ENCODE measurements around the gene NAA38. TPM values are rescaled to one million over a fixed set of nuclear protein-coding genes. Genes with fewer than 3 reads are reported as not detected.

NAA38 gene
- total RNA-seq, 1 donor from 2014 or later, result 8.6 TPM

GRCh38 chr17:7809086-7809790 is 48.1 kb downstream of the NAA38 start:
- TF ChIP-seq EZH2phosphoT487 (IDR thresholded peaks at IDR 0.05) (no peak), CTCF (IDR thresholded peaks at IDR 0.05) (no peak), EZH2 (IDR thresholded peaks at IDR 0.05) (no peak)
- H3K4me1 ChIP-seq, result no peaks in the 10 kb centered on the region
- no peaks in the 10 kb centered on the region for H3K36me3 Mint-ChIP-seq
- H3K4me2 ChIP-seq, result no peak overlapping the region
- no peak overlapping the region for H3K4me3 ChIP-seq
- no peaks in the 10 kb centered on the region for H3K79me2 ChIP-seq (ENCODE audit: low read depth)
- no peak for DNase-seq (ENCODE audit: low spot score)
- no peak overlapping the region for H3K9ac ChIP-seq
- H4K20me1 ChIP-seq (ENCODE audit: low read depth), result no peaks in the 10 kb centered on the region
- no peaks in the 10 kb centered on the region for H3K4me1 Mint-ChIP-seq
- no peak overlapping the region for H2AFZ ChIP-seq (replicated peaks)
- H3F3A ChIP-seq (ENCODE audit: low read depth), result no peaks in the 10 kb centered on the region
- H3K9me3 Mint-ChIP-seq, result peaks cover 2% of the 10 kb centered on the region
- no peak overlapping the region for H3K27ac ChIP-seq
- no peaks in the 10 kb centered on the region for H3K27me3 ChIP-seq
- no peak overlapping the region for H3K4me3 Mint-ChIP-seq
- H3K9me3 ChIP-seq (ENCODE audit: low read depth), result no peaks in the 10 kb centered on the region
- no peaks in the 10 kb centered on the region for H3K36me3 ChIP-seq
- H3K27ac Mint-ChIP-seq, result peak overlapping the region; percentile 4
- H3K27me3 Mint-ChIP-seq (ENCODE audit: insufficient read depth, low read depth), result peaks cover 2% of the 10 kb centered on the region

GRCh38 chr17:7807206-7807605 is 50.2 kb downstream of the NAA38 start:
- Histone ChIP-seq H3K9ac (no peak overlapping the region), H3K27me3 (no peaks in the 10 kb centered on the region), H3K36me3 (no peaks in the 10 kb centered on the region), H3K4me2 (no peak overlapping the region), H3K9me3 (ENCODE audit: low read depth) (no peaks in the 10 kb centered on the region), H3K4me1 (no peaks in the 10 kb centered on the region), H4K20me1 (ENCODE audit: low read depth) (no peaks in the 10 kb centered on the region), H2AFZ (replicated peaks) (no peak overlapping the region), H3K27ac (no peak overlapping the region), H3K79me2 (ENCODE audit: low read depth) (no peaks in the 10 kb centered on the region), H3K4me3 (no peak overlapping the region), H3F3A (ENCODE audit: low read depth) (no peaks in the 10 kb centered on the region)
- DNase-seq (ENCODE audit: low spot score), result no peak
- Mint-ChIP-seq H3K36me3 (no peaks in the 10 kb centered on the region), H3K4me3 (no peak overlapping the region), H3K4me1 (no peaks in the 10 kb centered on the region), H3K9me3 (peaks cover 2% of the 10 kb centered on the region), H3K27me3 (ENCODE audit: insufficient read depth, low read depth) (peaks cover 8% of the 10 kb centered on the region), H3K27ac (no peak overlapping the region)
- no peak for TF ChIP-seq CTCF (IDR thresholded peaks at IDR 0.05)
- TF ChIP-seq EZH2phosphoT487 (IDR thresholded peaks at IDR 0.05), result no peak
- TF ChIP-seq EZH2 (IDR thresholded peaks at IDR 0.05), result no peak

Small RNAs within 50 kb of the gene (small RNA-seq; reads per million reads assigned to genes)
- gene SCARNA21, result 32.5 reads per million, percentile 97 among the genes with 10 or more reads in this experiment

Other genes with a start within 250 kb of the NAA38 start
- gene FXR2, start 242.7 kb downstream of the NAA38 start, total RNA-seq (ENCODE audit: low replicate concordance), result 42.7 and 65.5 TPM in 2 replicates
- gene SAT2, start 229.7 kb downstream of the NAA38 start, total RNA-seq (ENCODE audit: low replicate concordance), result 34.6 and 56.6 TPM in 2 replicates
- 0.46 TPM in 1 of 2 replicates, not detected in the other for gene SHBG, start 227.4 kb downstream of the NAA38 start, total RNA-seq (ENCODE audit: low replicate concordance)
- 0.37 and 1.4 TPM in 2 replicates for gene ATP1B2, start 206.6 kb downstream of the NAA38 start, total RNA-seq (ENCODE audit: low replicate concordance)
- 54.9 and 69.7 TPM in 2 replicates for gene TP53, start 170.1 kb downstream of the NAA38 start, total RNA-seq (ENCODE audit: low replicate concordance)
- 12.6 and 22.8 TPM in 2 replicates for gene WRAP53, start 169.1 kb downstream of the NAA38 start, total RNA-seq (ENCODE audit: low replicate concordance)
- 5.8 and 17.7 TPM in 2 replicates for gene EFNB3, start 152.4 kb downstream of the NAA38 start, total RNA-seq (ENCODE audit: low replicate concordance)
- gene DNAH2, start 139.8 kb downstream of the NAA38 start, total RNA-seq (ENCODE audit: low replicate concordance), result 0.09 and 0.28 TPM in 2 replicates
- 6.8 and 12.3 TPM in 2 replicates for gene KDM6B, start 23.3 kb downstream of the NAA38 start, total RNA-seq (ENCODE audit: low replicate concordance)
- 13.8 and 53.7 TPM in 2 replicates for gene TMEM88, start 2.5 kb downstream of the NAA38 start, total RNA-seq (ENCODE audit: low replicate concordance)
- gene CYB5D1, start 444 bp upstream of the NAA38 start, total RNA-seq (ENCODE audit: low replicate concordance), result 11.5 and 12.9 TPM in 2 replicates
- 12.8 and 28.0 TPM in 2 replicates for gene CHD3, start 31.2 kb upstream of the NAA38 start, total RNA-seq (ENCODE audit: low replicate concordance)
- 4.0 and 4.8 TPM in 2 replicates for gene RNF227, start 58.7 kb upstream of the NAA38 start, total RNA-seq (ENCODE audit: low replicate concordance)
- 1.0 and 2.7 TPM in 2 replicates for gene KCNAB3, start 72.3 kb upstream of the NAA38 start, total RNA-seq (ENCODE audit: low replicate concordance)
- gene TRAPPC1, start 74.4 kb upstream of the NAA38 start, total RNA-seq (ENCODE audit: low replicate concordance), result 9.8 and 30.9 TPM in 2 replicates
- 21.2 and 48.8 TPM in 2 replicates for gene CNTROB, start 74.6 kb upstream of the NAA38 start, total RNA-seq (ENCODE audit: low replicate concordance)
- 0.37 TPM in 1 of 2 replicates, not detected in the other for gene GUCY2D, start 145.1 kb upstream of the NAA38 start, total RNA-seq (ENCODE audit: low replicate concordance)
- 0.06 TPM in 1 of 2 replicates, not detected in the other for gene ALOX15B, start 181.5 kb upstream of the NAA38 start, total RNA-seq (ENCODE audit: low replicate concordance)
- 0.28 TPM in 1 of 2 replicates, not detected in the other for gene ALOX12B, start 230.2 kb upstream of the NAA38 start, total RNA-seq (ENCODE audit: low replicate concordance)